ENCODE results near the gene ZNF764.
"Not testable (repeated sequence)": the region's sequence is repeated elsewhere in the genome, so short reads cannot be mapped to it uniquely, and the experiment has no call there.

The ZNF764 gene

GRCh38 chr16:30527635-30528178 lies 30.5 kb downstream of the ZNF764 start:
- DNase-seq (ENCODE audit: low read depth in 2 of 2): no peak

- peak; percentile 94 to 96 for DNase-seq (ENCODE audit: low read depth in 2 of 2)
These were observed 31.1 kb downstream of the ZNF764 start for GRCh38 chr16:30526823-30527634.

GRCh38 chr16:30526137-30526822 lies 31.9 kb downstream of the ZNF764 start, which contains the start of gene ZNF768:
TSS of gene ZNF768 (minus strand) at chr16:30526566. CDS start at chr16:30526413, 153 bp downstream.
- peak in 1 of 2 donors; percentile 22 for DNase-seq (ENCODE audit: low read depth in 2 of 2)

- DNase-seq (ENCODE audit: low read depth in 2 of 2): no peak
These were observed 32.4 kb downstream of the ZNF764 start for GRCh38 chr16:30525844-30526136.

GRCh38 chr16:30524575-30525568 lies 33.3 kb downstream of the ZNF764 start:
- no peak for DNase-seq (ENCODE audit: low read depth in 2 of 2)

- no peak for DNase-seq (ENCODE audit: low read depth in 2 of 2)
These were observed 34.2 kb downstream of the ZNF764 start for GRCh38 chr16:30523768-30524574.

- not testable (repeated sequence) for DNase-seq (ENCODE audit: low read depth in 2 of 2)
These were observed 35.3 kb downstream of the ZNF764 start for GRCh38 chr16:30522702-30523463.

GRCh38 chr16:30521873-30522641 lies 36.1 kb downstream of the ZNF764 start:
- DNase-seq (ENCODE audit: low read depth in 2 of 2): no peak

- no peak for DNase-seq (ENCODE audit: low read depth in 2 of 2)
These were observed 36.7 kb downstream of the ZNF764 start for GRCh38 chr16:30521476-30521872.

- DNase-seq (ENCODE audit: low read depth in 2 of 2): no peak
These were observed 38.8 kb downstream of the ZNF764 start for GRCh38 chr16:30519120-30520049.

GRCh38 chr16:30518552-30518951 lies 39.6 kb downstream of the ZNF764 start:
- no peak for DNase-seq (ENCODE audit: low read depth in 2 of 2)

GRCh38 chr16:30515275-30515674 lies 42.9 kb downstream of the ZNF764 start:
- no peak for DNase-seq (ENCODE audit: low read depth in 2 of 2)

GRCh38 chr16:30511509-30511908 lies 46.7 kb downstream of the ZNF764 start:
- no peak for DNase-seq (ENCODE audit: low read depth in 2 of 2)

- DNase-seq (ENCODE audit: low read depth in 2 of 2): no peak
These were observed 47.7 kb downstream of the ZNF764 start for GRCh38 chr16:30510376-30510938.

- no peak for DNase-seq (ENCODE audit: low read depth in 2 of 2)
These were observed 49.0 kb downstream of the ZNF764 start for GRCh38 chr16:30509081-30509765.

Measured in stimulated activated CD4-positive, alpha-beta T cell treated with anti-CD3 and anti-CD28 coated beads, Interleukin-4, amount 100 ng/mL, for 48 hours (primary cell).